Measurements from ENCODE around the gene LHPP. TPM values are rescaled to one million over a fixed set of nuclear protein-coding genes. Genes with fewer than 3 reads are reported as not detected.

LHPP gene
- total RNA-seq, 1 donor from 2014 or later, result 22.9 TPM

DNA sequence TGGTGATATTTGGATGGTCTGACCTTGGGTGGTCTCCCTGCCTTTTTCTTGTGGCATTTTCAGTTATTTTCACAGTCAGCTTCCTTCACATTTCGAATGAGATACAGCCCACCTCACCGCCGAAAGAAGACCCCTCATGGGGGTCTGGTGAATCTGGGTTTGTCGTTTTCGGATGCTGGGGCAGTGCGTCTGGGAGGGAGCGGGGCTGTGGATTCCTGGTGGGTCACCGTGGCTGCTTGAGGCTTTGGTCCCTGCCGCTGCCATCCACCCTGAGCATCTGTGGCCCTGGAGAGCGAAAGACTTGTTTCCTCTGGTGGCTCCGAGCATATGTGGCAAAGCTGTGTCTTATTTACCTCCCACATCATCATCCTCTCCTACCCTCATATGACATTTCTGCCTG, 43.1 kb downstream of the LHPP start:
- POLR2A ChIA-PET, result interaction anchor here (0.7 kb wide), 1 partner anchor 44 kb away, joined by 7 read pairs; no protein-coding TSS in a partner anchor
- no peak overlapping the region for H3K27ac Mint-ChIP-seq
- TF ChIP-seq CTCF (IDR thresholded peaks at IDR 0.05), result no peak

GRCh38 chr10:124505279-124505678, 43.7 kb downstream of the LHPP start:
- Mint-ChIP-seq H3K27ac (no peak overlapping the region), H3K27me3 (no peaks in the 10 kb centered on the region), H3K9me3 (peaks cover 5% of the 10 kb centered on the region), H3K4me3 (no peak overlapping the region), H3K4me1 (no peaks in the 10 kb centered on the region), H3K36me3 (ENCODE audit: low read depth) (peaks cover 20% of the 10 kb centered on the region)
- DNase-seq (no peak), ATAC-seq (ENCODE audit: low read depth) (no peak)
- POLR2A ChIA-PET, result no interaction called here
- CTCF ChIA-PET, result no interaction called here
- intact Hi-C loops (cut with micrococcal nuclease), result no loop called here
- TF ChIP-seq CTCF (IDR thresholded peaks at IDR 0.05), result no peak

More for the DNA sequence above, 43.1 kb downstream of the LHPP start:
- Mint-ChIP-seq H3K36me3 (ENCODE audit: low read depth) (peaks cover 22% of the 10 kb centered on the region), H3K9me3 (peaks cover 5% of the 10 kb centered on the region), H3K4me1 (no peaks in the 10 kb centered on the region), H3K4me3 (no peak overlapping the region), H3K27me3 (no peaks in the 10 kb centered on the region)
- no peak for DNase-seq
- CTCF ChIA-PET, result no interaction called here
- ATAC-seq (ENCODE audit: low read depth), result no peak
- intact Hi-C loops (cut with micrococcal nuclease), result no loop called here

DNA sequence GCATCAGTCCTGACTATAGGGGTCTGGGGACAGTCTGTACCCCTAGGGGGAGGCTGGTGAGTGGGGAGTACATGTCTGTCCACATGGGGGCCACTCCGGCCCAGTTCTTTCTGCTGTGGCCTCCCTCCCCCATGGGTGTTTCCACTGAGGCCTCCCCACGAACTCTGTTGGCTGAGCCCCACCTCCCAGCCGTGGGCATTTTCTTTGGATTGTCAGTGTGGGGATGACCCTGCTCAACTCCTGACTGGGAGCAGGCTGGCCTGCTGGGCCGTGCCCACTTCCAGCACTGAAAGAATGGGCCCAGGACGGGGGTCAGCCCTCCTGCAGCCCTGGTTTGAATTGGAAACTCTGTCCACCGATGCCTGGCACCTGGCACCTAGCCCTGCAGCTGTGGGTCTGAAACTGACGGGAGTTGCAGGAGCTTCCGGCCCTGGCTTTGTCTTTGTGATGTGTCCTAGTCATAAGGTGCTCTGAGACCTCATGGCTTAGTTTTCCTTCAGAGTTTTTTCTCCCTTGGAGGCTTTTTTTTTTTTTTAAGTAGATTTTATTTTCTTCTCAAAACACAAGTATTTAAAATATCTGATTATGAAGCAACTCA, 46.5 kb downstream of the LHPP start:
- CTCF ChIA-PET, result no interaction called here
- H3K27ac Mint-ChIP-seq, result no peak overlapping the region

DNA sequence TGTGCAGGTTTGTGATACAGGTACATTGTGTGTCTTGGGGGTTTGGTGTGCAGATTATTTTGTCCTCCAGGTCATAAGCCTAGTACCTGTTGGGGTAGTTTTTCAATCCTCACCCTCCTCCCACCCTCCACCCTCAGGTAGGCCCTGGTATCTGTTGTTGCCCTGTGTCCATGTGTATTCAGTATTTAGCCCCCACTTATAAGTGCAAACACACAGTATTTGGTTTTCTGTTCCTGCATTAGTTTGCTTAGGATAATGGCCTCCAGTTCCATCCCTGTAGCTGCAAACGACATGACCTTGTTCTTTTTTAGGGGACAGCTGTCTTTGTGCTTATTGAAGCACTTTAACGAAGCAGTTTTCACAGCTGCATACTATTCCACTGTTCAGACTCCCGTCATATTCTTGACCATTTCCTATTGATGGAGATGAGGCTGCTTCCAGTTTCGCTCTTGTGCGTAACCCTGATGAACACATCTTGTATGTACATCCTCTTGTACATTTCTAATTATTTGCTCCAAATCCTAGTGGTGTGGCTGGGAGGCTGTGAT, 47.4 kb downstream of the LHPP start:
- Mint-ChIP-seq H3K4me1 (no peaks in the 10 kb centered on the region), H3K27ac (no peak overlapping the region), H3K4me3 (no peak overlapping the region), H3K9me3 (no peaks in the 10 kb centered on the region), H3K36me3 (ENCODE audit: low read depth) (peaks cover 8% of the 10 kb centered on the region), H3K27me3 (no peaks in the 10 kb centered on the region)
- POLR2A ChIA-PET, result no interaction called here
- CTCF ChIA-PET, result no interaction called here
- ATAC-seq (ENCODE audit: low read depth) (no peak), DNase-seq (no peak)
- intact Hi-C loops (cut with micrococcal nuclease), result no loop called here
- no peak for TF ChIP-seq CTCF (IDR thresholded peaks at IDR 0.05)

More for the DNA sequence above, 46.5 kb downstream of the LHPP start:
- Mint-ChIP-seq H3K4me3 (no peak overlapping the region), H3K27me3 (no peaks in the 10 kb centered on the region), H3K9me3 (no peaks in the 10 kb centered on the region), H3K4me1 (no peaks in the 10 kb centered on the region), H3K36me3 (ENCODE audit: low read depth) (peaks cover 8% of the 10 kb centered on the region)
- intact Hi-C loops (cut with micrococcal nuclease), result no loop called here
- no peak for TF ChIP-seq CTCF (IDR thresholded peaks at IDR 0.05)
- ATAC-seq (ENCODE audit: low read depth) (no peak), DNase-seq (no peak)
- POLR2A ChIA-PET, result no interaction called here

GRCh38 chr10:124509880-124510632, 48.4 kb downstream of the LHPP start:
- H3K9me3 Mint-ChIP-seq, result no peaks in the 10 kb centered on the region
- H3K36me3 Mint-ChIP-seq (ENCODE audit: low read depth), result peaks cover 8% of the 10 kb centered on the region
- DNase-seq, result no peak
- POLR2A ChIA-PET, result no interaction called here
- CTCF ChIA-PET, result no interaction called here
- no peak for TF ChIP-seq CTCF (IDR thresholded peaks at IDR 0.05)
- H3K4me1 Mint-ChIP-seq, result no peaks in the 10 kb centered on the region
- no peak overlapping the region for H3K27ac Mint-ChIP-seq
- no peak overlapping the region for H3K4me3 Mint-ChIP-seq
- no peaks in the 10 kb centered on the region for H3K27me3 Mint-ChIP-seq
- intact Hi-C loops (cut with micrococcal nuclease), result no loop called here
- ATAC-seq (ENCODE audit: low read depth), result no peak

Measured in activated B cell treated with CpG ODN at 0.5 μM for 24 hours (primary cell).